Parathyroid adenoma (tissue), 2 donors: ENCODE measurements around the gene CHID1.

ENCODE experiments used
- H2AFZ ChIP-seq: fragments of 300-600 bp; sonication (generic); one replicate; pipeline ENCODE4 v1.7.0; 2017; ENCODE audit warnings: antibody characterized with exemption, mild to moderate bottlenecking
- H3K27ac ChIP-seq: fragments of 300-600 bp; sonication (generic); one replicate; pipeline ENCODE4 v1.7.0; 2017
- H3K27me3 ChIP-seq: fragments of 300-600 bp; sonication (generic); one replicate; pipeline ENCODE4 v1.7.0; 2017; ENCODE audit warnings: low read length; ENCODE audit not compliant: control insufficient read depth, insufficient read depth
- H3K36me3 ChIP-seq: fragments of 300-600 bp; sonication (generic); one replicate; pipeline ENCODE4 v1.7.0; 2017; ENCODE audit warnings: low read length; ENCODE audit not compliant: control insufficient read depth, insufficient read depth
- H3K4me1 ChIP-seq: fragments of 300-600 bp; sonication (generic); one replicate; pipeline ENCODE4 v1.7.0; 2017; ENCODE audit warnings: control low read depth
- H3K4me2 ChIP-seq: fragments of 300-600 bp; sonication (generic); one replicate; pipeline ENCODE4 v1.7.0; 2017; ENCODE audit warnings: low read length
- H3K4me3 ChIP-seq: fragments of 300-600 bp; sonication (generic); one replicate; pipeline ENCODE4 v1.7.0; 2017; ENCODE audit warnings: low read depth, low read length
- H3K79me2 ChIP-seq: fragments of 300-600 bp; sonication (generic); one replicate; pipeline ENCODE4 v1.7.0; 2017; ENCODE audit warnings: control low read depth
- H3K9ac ChIP-seq: fragments of 300-600 bp; sonication (generic); one replicate; pipeline ENCODE4 v1.7.0; 2017; ENCODE audit warnings: mild to moderate bottlenecking
- H3K9me3 ChIP-seq: fragments of 300-600 bp; sonication (generic); one replicate; pipeline ENCODE4 v1.7.0; 2017; ENCODE audit warnings: low read length; ENCODE audit not compliant: control insufficient read depth
- CTCF ChIP-seq: fragments of 300-600 bp; sonication (generic); IDR thresholded peaks from one replicate; pipeline ENCODE4 v1.7.0; 2017; ENCODE audit warnings: antibody characterized with exemption, mild to moderate bottlenecking
- donor health status: primary hyperparathyroidism.

CHID1 gene

GRCh38 chr11:880447-880846 lies 30.2 kb downstream of the CHID1 start:
- Histone ChIP-seq H3K9me3 (no peaks in the 10 kb centered on the region), H3K79me2 (no peaks in the 10 kb centered on the region), H3K4me3 (no peak overlapping the region), H3K4me2 (no peak overlapping the region), H2AFZ (no peak overlapping the region), H3K4me1 (no peaks in the 10 kb centered on the region), H3K9ac (no peak overlapping the region), H3K27ac (no peak overlapping the region), H3K36me3 (no peaks in the 10 kb centered on the region), H3K27me3 (no peaks in the 10 kb centered on the region)
- TF ChIP-seq CTCF, result no peak

GRCh38 chr11:877565-877964 lies 33.0 kb downstream of the CHID1 start:
- H3K9me3 ChIP-seq, result no peaks in the 10 kb centered on the region
- H2AFZ ChIP-seq, result no peak overlapping the region
- H3K27ac ChIP-seq, result no peak overlapping the region
- no peak for TF ChIP-seq CTCF
- H3K4me1 ChIP-seq, result no peaks in the 10 kb centered on the region
- H3K27me3 ChIP-seq, result no peaks in the 10 kb centered on the region
- H3K4me3 ChIP-seq, result no peak overlapping the region
- H3K79me2 ChIP-seq, result no peaks in the 10 kb centered on the region
- no peak overlapping the region for H3K4me2 ChIP-seq
- H3K9ac ChIP-seq, result no peak overlapping the region
- H3K36me3 ChIP-seq, result no peaks in the 10 kb centered on the region

GRCh38 chr11:876545-876944 lies 34.1 kb downstream of the CHID1 start:
- H3K27ac ChIP-seq, result no peak overlapping the region
- H3K4me2 ChIP-seq, result peak overlapping the region; percentile 31
- no peaks in the 10 kb centered on the region for H3K79me2 ChIP-seq
- H3K9me3 ChIP-seq, result no peaks in the 10 kb centered on the region
- H3K9ac ChIP-seq, result no peak overlapping the region
- no peaks in the 10 kb centered on the region for H3K4me1 ChIP-seq
- H3K27me3 ChIP-seq, result no peaks in the 10 kb centered on the region
- H3K36me3 ChIP-seq, result no peaks in the 10 kb centered on the region
- no peak for TF ChIP-seq CTCF
- no peak overlapping the region for H3K4me3 ChIP-seq
- no peak overlapping the region for H2AFZ ChIP-seq

GRCh38 chr11:875769-876301 lies 34.8 kb downstream of the CHID1 start:
- no peak for TF ChIP-seq CTCF
- no peak overlapping the region for H2AFZ ChIP-seq
- H3K36me3 ChIP-seq, result no peaks in the 10 kb centered on the region
- peak overlapping the region; percentile 31 for H3K4me2 ChIP-seq
- H3K27me3 ChIP-seq, result no peaks in the 10 kb centered on the region
- H3K27ac ChIP-seq, result no peak overlapping the region
- no peak overlapping the region for H3K9ac ChIP-seq
- no peaks in the 10 kb centered on the region for H3K79me2 ChIP-seq
- no peaks in the 10 kb centered on the region for H3K4me1 ChIP-seq
- no peaks in the 10 kb centered on the region for H3K9me3 ChIP-seq
- no peak overlapping the region for H3K4me3 ChIP-seq

GRCh38 chr11:875203-875602 lies 35.4 kb downstream of the CHID1 start:
- H3K27ac ChIP-seq, result no peak overlapping the region
- H3K79me2 ChIP-seq, result no peaks in the 10 kb centered on the region
- no peaks in the 10 kb centered on the region for H3K4me1 ChIP-seq
- no peak overlapping the region for H3K9ac ChIP-seq
- H3K9me3 ChIP-seq, result no peaks in the 10 kb centered on the region
- H3K4me2 ChIP-seq, result no peak overlapping the region
- no peaks in the 10 kb centered on the region for H3K36me3 ChIP-seq
- no peak overlapping the region for H3K4me3 ChIP-seq
- TF ChIP-seq CTCF, result no peak
- H3K27me3 ChIP-seq, result no peaks in the 10 kb centered on the region
- H2AFZ ChIP-seq, result no peak overlapping the region
